Ovary (tissue), 9 donors: Measurements from ENCODE around the gene CTIF. TPM values are rescaled to one million over a fixed set of nuclear protein-coding genes. Genes with fewer than 3 reads are reported as not detected.

Source experiments
- DNase-seq, 5 donors: peaks; one replicate each; pipeline ENCODE4 v3.0.0-alpha.2; 2019 to 2020
- H3K27ac ChIP-seq, 2 donors: fragments of 200-600 bp; one replicate each; pipeline versions ENCODE4 v1.5.1 to v1.8.0; 2019 to 2022
- H3K27me3 ChIP-seq: fragments of 200-600 bp; one replicate; pipeline ENCODE4 v1.8.0; 2022
- H3K36me3 ChIP-seq: fragments of 200-600 bp; sonication (generic); one replicate; pipeline ENCODE4 v1.5.1; 2019
- H3K4me1 ChIP-seq: one replicate; pipeline ENCODE4 v1.8.1; 2013; ENCODE audit warnings: mild to moderate bottlenecking, moderate library complexity; ENCODE audit not compliant: insufficient read depth
- H3K4me3 ChIP-seq: fragments of 200-600 bp; sonication (generic); one replicate; pipeline ENCODE4 v1.5.1; 2017
- H3K9me3 ChIP-seq, 2 donors: fragments of 200-600 bp in 1 of 2; sonication (generic) in 1 of 2; one replicate each; pipeline versions ENCODE4 v1.5.1 to v1.8.1; 2013 to 2019; ENCODE audit warnings: mild to moderate bottlenecking in 1 of 2, moderate library complexity in 1 of 2
- EP300 ChIP-seq: sonication (generic); formaldehyde crosslinking; IDR thresholded peaks from one replicate; pipeline ENCODE4 v1.6.1; 2017; ENCODE audit warnings: antibody characterized with exemption
- POLR2A ChIP-seq: fragments of 450-650 bp; IDR thresholded peaks from one replicate; pipeline ENCODE4 v1.6.1; 2017; ENCODE audit warnings: antibody characterized with exemption, mild to moderate bottlenecking, moderate library complexity
- WGBS, 3 donors: extraction: QIAGEN DNeasy Blood & Tissue Kit in 1 of 3; methylation state at CpG; one replicate each; pipeline versions ENCODE4 v1.1.5 to v1.1.7; 2013 to 2017; 5-methylcytosine and 5-hydroxymethylcytosine counted together
- intact Hi-C, 4 donors: fragments of 100-400 bp; cut with DNase I; formaldehyde crosslinking; loops; one replicate each; pipeline versions ENCODE4 v1.11.0 to v1.15.1; 2022 to 2023
- polyA plus RNA-seq, 2 donors: library from polyadenylated mRNA; stranded (reverse); fragments of 200-250 nt in 1 of 2; fragments of 350-450 nt in 1 of 2; fragmentation: Illumina TruSeq in 1 of 2; extraction: RNeasy Lipid Tissue Mini Kit (QIAGEN cat#74804) in 1 of 2; gene quantifications; one replicate each; pipeline ENCODE4 v1.2.3, GENCODE V29; 2013 to 2014
- total RNA-seq, 7 donors: library from RNA; depleted of rRNA in 2 of 7; stranded (reverse); fragments of >200 nt in 2 of 7; fragmentation: NEBNext Ultra II Directional in 3 of 7; extraction: Animal tissue kit (Norgen Biotek cat#: 25700) in 3 of 7; gene quantifications; one replicate each; pipeline versions ENCODE4 v1.1.0 to v1.2.4, GENCODE V29; 2016 to 2023
- TF ChIP-seq, protein P1 (sequence below), 3 donors: fragments of 450-650 bp in 2 of 3; fragments of 200-600 bp in 1 of 3; IDR thresholded peaks; one replicate each; pipeline versions ENCODE4 v1.5.1 to v1.8.0; 2016 to 2022; ENCODE audit warnings: antibody characterized with exemption in 3 of 3, mild to moderate bottlenecking in 1 of 3
- donor health status: DM: no; HTN: no; CAD: no; lungs with moderate emphysema.
- donor health status: DM: no; HTN: no; CAD: no.
- donor health status: Bipolar disorder and iron deficiency.
- donor health status: DM: yes; HTN: yes; CAD: no.
- donor health status: DM: no; HTN: no; CAD: no.
- donor health status: DM: yes; HTN: yes; CAD: no.

Gene CTIF
- total and polyA plus RNA-seq, 9 donors: 18.5 to 94.1 (median 75.2) TPM

DNA sequence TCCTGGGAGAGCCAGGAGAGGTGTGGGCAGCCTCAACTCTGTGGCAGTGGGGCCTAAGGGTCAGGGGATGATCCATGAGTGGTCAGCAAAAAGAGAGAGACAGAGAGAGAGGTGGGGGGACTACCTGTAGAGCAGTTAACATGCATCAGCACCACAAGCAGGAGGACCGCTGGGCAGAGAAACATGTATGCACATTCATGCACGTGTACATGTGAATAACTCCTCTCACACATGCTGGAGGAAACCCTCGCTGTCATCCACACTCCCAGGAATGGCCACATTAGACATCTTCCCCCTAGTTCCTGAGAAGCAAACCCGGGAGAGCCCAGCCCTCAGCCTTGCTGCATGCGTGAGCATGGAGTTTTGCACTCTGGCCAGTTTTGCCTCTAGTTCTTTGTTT, 245.8 kb downstream of the CTIF start:
- no peaks in the 10 kb centered on the region for H3K9me3 ChIP-seq
- H3K4me1 ChIP-seq: peaks cover 26% of the 10 kb centered on the region
- no peaks in the 10 kb centered on the region for H3K36me3 ChIP-seq
- no peak overlapping the region for H3K27ac ChIP-seq
- H3K4me3 ChIP-seq: no peak overlapping the region
- TF ChIP-seq, protein P1, sequence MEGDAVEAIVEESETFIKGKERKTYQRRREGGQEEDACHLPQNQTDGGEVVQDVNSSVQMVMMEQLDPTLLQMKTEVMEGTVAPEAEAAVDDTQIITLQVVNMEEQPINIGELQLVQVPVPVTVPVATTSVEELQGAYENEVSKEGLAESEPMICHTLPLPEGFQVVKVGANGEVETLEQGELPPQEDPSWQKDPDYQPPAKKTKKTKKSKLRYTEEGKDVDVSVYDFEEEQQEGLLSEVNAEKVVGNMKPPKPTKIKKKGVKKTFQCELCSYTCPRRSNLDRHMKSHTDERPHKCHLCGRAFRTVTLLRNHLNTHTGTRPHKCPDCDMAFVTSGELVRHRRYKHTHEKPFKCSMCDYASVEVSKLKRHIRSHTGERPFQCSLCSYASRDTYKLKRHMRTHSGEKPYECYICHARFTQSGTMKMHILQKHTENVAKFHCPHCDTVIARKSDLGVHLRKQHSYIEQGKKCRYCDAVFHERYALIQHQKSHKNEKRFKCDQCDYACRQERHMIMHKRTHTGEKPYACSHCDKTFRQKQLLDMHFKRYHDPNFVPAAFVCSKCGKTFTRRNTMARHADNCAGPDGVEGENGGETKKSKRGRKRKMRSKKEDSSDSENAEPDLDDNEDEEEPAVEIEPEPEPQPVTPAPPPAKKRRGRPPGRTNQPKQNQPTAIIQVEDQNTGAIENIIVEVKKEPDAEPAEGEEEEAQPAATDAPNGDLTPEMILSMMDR (IDR thresholded peaks at IDR 0.05): no peak
- TF ChIP-seq EP300: no peak
- TF ChIP-seq POLR2A: no peak
- intact Hi-C loops: loop anchor here in 3 of 4 donors (2.0 to 10.0 kb wide), 2 partner anchors 68 to 160 kb away; no protein-coding TSS in a partner anchor
- WGBS, 3 donors: 60 to 80% (median 74%) methylated on average over 5 of the region's 5 CpGs
- H3K27me3 ChIP-seq: no peaks in the 10 kb centered on the region
- DNase-seq: peak in 1 of 5 donors; percentile 15

DNA sequence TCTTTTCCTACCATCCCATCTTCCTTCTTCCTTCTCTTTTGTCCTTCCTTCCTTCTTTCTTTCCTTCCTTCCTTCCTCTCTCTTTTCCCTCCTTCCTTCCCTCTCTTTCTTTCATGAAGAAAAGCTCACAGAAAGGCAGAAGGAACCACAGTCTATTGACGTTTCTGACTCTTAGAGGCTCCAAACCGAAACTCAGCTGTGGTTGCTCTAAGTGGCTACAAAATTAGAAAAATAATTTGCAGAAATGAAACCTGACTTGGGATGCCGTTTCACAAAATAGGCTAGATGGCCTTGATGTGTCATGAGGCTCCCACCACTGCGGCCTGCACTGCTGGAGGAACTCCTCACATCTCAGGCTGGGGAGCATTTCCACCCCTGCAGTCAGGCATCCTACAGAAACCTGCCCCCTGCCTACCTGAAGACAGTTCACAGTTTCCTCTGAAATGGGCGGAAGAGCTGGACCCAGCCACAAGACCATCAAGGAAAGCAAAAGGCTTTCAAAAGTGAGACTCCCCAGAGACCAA, 246.3 kb downstream of the CTIF start:
- H3K4me3 ChIP-seq: no peak overlapping the region
- no peaks in the 10 kb centered on the region for H3K9me3 ChIP-seq
- no peaks in the 10 kb centered on the region for H3K27me3 ChIP-seq
- peaks cover 24% of the 10 kb centered on the region for H3K4me1 ChIP-seq
- WGBS, 3 donors: 37 to 61% (median 40%) methylated on average over 5 of the region's 5 CpGs
- TF ChIP-seq, protein P1 (IDR thresholded peaks at IDR 0.05): no peak
- TF ChIP-seq EP300: no peak
- TF ChIP-seq POLR2A: no peak
- peak in 2 of 5 donors; percentile 12 to 29 for DNase-seq
- no peak overlapping the region for H3K27ac ChIP-seq
- H3K36me3 ChIP-seq: no peaks in the 10 kb centered on the region
- intact Hi-C loops: loop anchor here in 3 of 4 donors (2.0 to 10.0 kb wide), 2 partner anchors 68 to 160 kb away; no protein-coding TSS in a partner anchor

DNA sequence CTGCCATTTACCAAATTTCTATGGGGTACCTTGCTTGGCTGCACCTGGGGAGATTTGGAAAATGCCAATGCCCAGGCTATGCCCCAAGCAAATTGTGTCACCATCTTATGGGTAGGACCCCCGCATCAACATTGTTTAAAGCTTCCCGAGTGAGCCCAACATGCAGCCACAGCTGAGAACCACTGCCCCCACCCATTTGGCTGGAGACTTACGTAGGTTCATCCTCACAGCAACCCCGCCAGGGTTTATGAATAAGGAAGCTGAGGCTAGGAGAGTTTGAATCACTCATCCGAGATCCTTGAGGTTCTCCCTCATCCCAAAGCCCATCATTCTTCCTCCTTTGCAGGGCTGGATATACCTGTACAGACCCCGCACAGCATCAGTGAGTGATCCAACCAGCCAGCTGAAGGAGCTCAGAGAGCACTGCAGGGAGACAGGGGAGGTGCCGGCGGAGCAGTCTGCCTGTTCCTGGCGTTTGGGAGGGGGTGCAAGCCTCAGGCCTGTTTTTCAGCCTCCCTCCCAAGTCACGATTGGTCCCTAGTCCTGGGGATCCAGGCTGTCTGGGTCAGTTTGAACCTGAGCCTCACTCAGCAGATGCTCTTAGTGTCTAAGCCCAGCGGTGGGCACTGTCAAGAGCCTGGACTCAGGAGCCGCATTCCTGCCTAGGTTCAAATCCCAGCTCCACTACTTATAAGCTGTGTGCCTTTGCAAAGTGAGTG, 247.1 kb downstream of the CTIF start:
- Histone ChIP-seq H3K4me1 (peaks cover 18% of the 10 kb centered on the region), H3K9me3 (no peaks in the 10 kb centered on the region), H3K36me3 (no peaks in the 10 kb centered on the region), H3K27me3 (no peaks in the 10 kb centered on the region), H3K4me3 (no peak overlapping the region), H3K27ac (no peak overlapping the region)
- TF ChIP-seq, protein P1 (IDR thresholded peaks at IDR 0.05): no peak
- TF ChIP-seq EP300 (no peak), POLR2A (no peak)
- intact Hi-C loops: loop anchor here in 3 of 4 donors (2.0 to 10.0 kb wide), 2 partner anchors 67 to 159 kb away; no protein-coding TSS in a partner anchor
- peak in 2 of 5 donors; percentile 13 to 14 for DNase-seq
- 84 to 97% (median 95%) methylated on average over 12 of the region's 12 CpGs for WGBS, 3 donors

DNA sequence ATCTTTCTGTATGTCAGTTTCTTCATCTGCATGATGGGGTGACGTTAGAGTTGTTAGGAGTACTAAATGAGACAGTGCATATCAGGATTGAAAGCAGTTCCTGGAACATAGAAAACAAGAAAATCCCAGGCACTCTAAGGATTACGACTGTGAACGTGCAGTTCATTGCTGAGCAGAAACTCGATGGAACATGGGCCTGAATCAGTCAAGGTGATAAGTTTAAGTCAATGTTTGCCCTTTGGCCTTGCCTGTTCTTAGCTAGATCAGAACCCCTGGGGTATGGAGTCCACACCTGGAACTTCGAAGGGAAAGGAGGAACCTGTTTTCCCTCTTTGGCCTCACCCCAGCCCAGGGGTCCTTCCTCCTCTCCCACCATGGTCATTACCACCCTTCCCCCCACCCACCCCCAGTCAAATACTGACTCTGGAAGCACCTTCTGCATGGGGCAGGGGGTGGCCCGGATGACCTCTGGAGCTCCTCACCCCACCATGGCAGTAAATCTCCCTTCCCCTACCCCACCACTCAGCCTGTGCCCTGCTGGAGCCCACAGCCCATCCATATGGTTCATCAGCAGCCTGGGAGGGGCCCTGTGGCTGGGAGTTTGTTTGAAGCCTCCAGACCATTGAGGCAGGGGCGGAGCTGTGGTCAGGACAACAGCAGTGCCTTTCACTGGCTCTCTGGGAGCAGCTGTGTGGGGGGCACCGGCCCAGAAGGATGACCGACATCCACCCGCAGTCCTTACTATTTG, 247.8 kb downstream of the CTIF start:
- Histone ChIP-seq H3K4me3 (no peak overlapping the region), H3K9me3 (no peaks in the 10 kb centered on the region), H3K27me3 (no peaks in the 10 kb centered on the region), H3K27ac (no peak overlapping the region), H3K36me3 (no peaks in the 10 kb centered on the region), H3K4me1 (peaks cover 17% of the 10 kb centered on the region)
- DNase-seq: peak in 2 of 5 donors; percentile 9 to 27
- intact Hi-C loops: loop anchor here in 2 of 4 donors (10.0 kb wide), 1 partner anchor 158 kb away; no protein-coding TSS in a partner anchor
- 79 to 87% (median 87%) methylated on average over 10 of the region's 10 CpGs for WGBS, 3 donors
- no peak for TF ChIP-seq POLR2A
- TF ChIP-seq, protein P1 (IDR thresholded peaks at IDR 0.05): no peak
